Caki2 (cell line): ENCODE results near the gene GLIS1. TPM values are rescaled to one million over a fixed set of nuclear protein-coding genes. Genes with fewer than 3 reads are reported as not detected.

Experiments
- DNase-seq: peaks from one replicate; pipeline ENCODE4 v3.0.0-alpha.2; 2015; ENCODE audit warnings: low read depth
- in situ Hi-C: cut with HindIII; loops from 2 replicates; pipeline ENCODE4 v1.10.0; 2016; ENCODE audit warnings: low sequenced_read_pairs, low pct_unique_long_range_greater_than_20kb, mixed read lengths
- total RNA-seq: library from RNA; depleted of rRNA; stranded (reverse); fragments of >200 nt; shearing (Covaris generic); gene quantifications from 2 replicates; pipeline ENCODE4 v1.2.3, GENCODE V29; 2014; ENCODE audit warnings: low replicate concordance

The GLIS1 gene
- total RNA-seq, 1 experiment from 2014 or later = 0.03 TPM

DNA sequence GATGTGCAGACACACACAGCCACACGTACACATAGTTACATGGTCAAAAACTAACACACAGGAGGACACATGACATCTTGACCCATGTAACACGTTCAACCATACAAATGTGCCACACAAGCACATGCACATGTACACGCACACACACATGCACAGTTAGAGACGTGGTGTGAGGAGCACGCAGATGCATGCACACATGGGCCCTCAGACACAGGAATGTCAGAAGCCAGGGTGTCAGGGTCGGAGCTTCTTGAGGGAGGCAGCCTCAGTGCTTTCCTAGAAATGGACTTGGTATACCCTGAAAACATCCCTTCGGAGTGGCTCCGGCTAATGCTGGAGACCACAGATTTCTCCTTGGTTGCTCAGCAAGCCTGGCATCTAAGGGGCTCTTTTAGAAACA lies 165.4 kb downstream of the GLIS1 start:
- no peak for DNase-seq
- in situ Hi-C loops = no loop called here

DNA sequence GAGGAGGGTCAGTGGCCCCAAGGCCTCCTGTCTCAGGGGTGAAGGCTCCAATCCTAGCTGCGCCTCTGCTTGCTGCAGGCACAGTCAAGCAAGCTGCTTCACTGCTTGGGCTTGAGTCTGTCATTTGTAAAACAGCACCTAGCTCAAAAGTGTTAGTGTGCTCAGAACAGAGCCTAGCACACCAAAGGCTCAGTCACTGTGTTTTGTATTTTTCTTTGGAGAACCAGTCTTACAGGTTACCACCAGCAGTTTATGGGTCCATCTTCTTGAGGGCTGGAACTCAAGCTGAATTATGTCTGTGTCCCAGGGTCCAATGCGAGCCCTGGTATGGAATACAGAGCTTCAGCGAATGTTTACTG lies 166.2 kb downstream of the GLIS1 start:
- DNase-seq = no peak
- in situ Hi-C loops = no loop called here

DNA sequence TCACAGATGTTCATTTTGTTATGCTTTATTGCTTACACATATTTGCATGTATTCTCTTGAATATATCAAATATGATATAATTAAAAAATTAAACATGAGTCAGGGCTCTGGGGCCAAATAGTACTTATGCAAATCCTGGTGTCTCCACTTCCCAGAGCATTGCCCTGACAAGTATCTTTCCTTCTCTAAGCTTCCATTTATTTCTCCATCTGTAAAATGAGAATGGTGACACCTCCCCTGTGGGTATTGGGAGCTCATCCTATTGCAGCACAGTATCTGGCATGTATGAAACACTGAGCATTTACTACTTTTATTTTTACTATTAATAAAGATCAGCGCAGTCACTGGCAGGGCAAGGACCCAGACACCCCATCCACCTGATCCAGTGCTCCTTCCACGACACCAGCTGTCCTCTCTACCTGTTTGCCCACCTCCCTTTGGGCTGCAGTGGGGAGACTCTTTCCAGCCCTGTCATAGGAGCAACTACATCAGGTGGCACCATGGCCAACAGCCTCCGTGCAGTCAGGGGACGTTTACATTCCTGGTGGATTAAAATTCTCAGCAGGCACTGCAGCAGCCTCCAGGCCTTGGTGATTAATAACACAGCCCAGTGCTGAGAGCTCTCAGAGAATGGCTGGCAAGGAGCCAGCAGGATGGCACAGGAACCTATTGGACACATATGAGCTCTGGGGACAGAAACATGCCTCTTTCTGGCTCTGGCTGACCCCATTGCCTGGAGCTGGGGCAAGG lies 166.7 kb downstream of the GLIS1 start:
- in situ Hi-C loops = no loop called here
- DNase-seq = peak; percentile 61

DNA sequence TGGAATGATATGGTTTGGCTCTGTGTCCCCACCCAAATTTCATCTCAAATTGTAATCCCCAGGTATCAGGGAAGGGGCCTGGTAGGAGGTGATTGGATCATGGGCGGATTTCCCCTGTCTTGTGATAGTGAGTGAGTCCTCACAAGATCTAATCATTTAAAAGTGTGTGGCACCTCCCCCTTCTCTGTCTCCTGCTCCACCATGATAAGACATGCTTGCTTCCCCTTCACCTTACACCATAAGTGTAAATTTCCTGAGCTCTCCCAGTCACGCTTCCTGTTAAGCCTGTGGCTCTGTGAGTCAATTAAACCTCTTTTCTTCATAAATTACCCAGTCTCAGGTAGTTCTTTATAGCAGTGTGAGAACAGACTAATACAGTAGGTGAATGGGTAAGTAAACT lies 170.4 kb downstream of the GLIS1 start:
- in situ Hi-C loops = no loop called here
- DNase-seq = no peak

DNA sequence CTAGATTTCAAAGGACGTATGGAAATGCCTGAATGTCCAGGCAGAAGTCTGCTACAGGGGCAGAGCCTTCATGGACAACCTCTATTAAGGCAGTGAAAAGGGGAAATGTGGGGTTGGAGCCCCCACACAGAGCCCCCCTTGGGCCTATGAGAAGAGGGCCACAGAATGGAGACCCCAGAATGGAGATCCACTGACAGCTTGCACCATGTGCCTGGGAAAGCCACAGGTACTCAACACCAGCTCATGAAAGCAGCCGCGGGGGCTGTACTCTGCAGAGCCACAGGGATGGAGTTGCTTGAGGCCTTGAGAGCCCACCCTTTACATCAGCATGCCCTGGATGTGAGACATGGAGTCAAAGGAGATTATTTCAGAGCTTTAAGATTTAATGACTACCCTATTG lies 171.1 kb downstream of the GLIS1 start:
- DNase-seq = no peak
- in situ Hi-C loops = no loop called here

DNA sequence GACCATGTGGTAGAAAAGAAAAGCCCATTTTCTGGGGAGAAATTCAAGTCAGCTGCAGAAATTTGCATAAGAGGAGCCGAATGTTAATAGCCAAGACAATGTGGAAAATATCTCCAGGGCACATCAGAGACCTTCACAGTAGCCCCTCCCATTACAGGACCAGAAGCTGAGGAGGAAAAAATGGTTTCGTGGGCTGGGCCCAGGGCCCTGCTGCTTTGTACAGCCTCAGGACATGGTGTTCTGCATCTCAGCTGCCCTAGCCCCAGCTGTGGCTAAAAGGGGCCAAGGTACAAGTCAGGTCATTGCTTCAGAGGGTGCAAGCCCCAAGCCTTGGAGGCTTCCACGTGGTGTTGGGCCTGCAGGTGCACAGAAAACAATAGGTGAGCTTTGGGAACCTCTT lies 171.5 kb downstream of the GLIS1 start:
- DNase-seq = no peak
- in situ Hi-C loops = no loop called here

DNA sequence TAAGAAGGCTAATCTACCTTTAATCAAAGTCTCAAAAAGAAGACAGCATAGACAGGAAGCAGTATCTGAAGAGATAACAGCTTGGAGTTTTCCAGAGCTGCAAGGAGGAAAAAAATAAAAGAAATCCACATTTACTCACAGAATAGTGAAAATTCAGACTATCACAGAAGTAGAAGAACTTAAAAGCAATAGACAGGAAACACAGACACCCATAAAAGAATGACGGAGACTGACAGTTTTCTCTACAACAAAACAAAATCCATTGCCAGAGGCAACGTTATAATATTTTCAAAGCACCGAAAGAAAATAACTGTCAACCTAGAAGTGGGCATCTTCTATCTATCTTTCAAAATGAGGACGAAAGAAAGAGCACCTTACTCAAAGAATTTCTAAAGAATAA lies 175.4 kb downstream of the GLIS1 start:
- in situ Hi-C loops = no loop called here
- DNase-seq = no peak

DNA sequence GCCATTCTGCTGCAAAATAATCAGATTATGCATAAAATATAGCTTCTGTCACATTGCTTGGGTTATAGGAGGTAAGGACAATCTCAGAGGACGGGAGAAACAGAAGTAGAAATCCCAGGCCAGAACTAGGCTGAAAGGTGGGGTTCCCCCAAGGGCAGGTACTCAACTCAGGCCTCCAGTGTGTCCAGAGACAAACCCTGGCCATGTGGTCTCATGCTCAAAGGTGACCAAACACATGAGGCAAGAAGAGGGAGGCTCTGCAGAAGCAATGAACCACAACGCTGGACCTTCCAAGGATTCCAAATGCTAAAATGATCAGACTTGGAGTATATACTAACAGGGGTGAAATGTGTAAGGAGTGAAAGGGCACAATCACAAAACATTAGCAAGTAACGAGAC lies 176.0 kb downstream of the GLIS1 start:
- in situ Hi-C loops = no loop called here

DNA sequence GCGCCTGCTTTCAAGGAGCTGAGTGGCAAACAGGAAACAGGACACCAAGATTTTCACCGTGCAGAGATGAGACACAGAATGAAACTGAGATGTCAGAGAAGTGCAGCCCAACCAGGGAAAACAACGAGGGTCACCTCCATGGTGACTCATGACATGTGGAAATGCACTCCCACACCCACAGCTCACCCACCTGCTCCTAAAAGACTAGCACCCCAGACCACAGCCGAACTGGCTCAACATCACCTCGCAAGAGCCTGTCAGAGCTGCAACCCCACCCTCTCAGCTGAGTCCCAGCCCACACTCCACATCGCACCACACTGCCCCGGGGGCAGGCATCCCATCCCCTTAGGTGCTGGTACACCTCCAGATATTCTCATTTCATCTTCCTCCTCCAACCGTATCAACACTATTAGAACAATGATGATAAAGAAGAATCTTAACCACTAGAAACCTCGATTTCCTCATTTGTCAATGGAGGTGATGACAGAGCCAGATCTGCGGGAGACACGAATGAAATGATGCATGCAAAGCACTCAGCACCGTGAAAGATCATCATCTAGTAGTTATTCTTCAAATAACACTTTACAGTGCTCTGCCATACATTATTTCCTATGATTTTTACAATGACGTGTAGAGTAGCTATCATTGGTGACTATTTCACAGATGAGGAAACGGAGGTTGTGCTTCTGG lies 176.5 kb downstream of the GLIS1 start:
- in situ Hi-C loops = no loop called here
- no peak for DNase-seq

More for the DNA sequence above, 176.0 kb downstream of the GLIS1 start:
- DNase-seq = no peak

DNA sequence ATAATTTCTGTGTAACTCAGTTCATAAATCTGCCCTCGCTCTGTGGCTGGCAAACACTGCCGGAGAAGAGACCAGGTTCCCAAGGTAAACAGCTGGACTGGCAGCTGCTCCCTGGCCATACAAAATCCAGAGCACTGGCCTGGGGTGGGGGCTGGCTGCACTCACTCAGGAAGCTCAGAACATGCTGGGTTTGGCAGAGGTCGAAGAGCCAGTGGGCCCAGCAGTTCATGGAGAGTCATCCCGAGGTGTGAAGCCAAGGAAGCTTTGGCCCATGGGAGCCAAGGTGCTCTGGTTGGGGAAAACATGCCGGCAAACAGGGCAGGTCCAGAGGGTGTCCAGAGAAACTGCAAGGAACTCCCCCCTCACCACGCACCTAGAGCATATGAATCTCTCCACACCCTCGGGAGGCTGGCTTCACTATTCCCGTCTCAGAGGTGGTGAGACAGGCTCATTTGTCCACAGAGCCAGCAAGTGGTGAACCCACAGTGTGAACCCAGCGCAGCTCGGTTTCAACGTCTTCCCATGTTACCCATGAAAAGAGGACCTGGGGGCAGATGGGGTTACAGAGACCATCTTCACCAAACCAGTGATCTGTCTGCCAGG lies 177.4 kb downstream of the GLIS1 start:
- in situ Hi-C loops = no loop called here
- DNase-seq = no peak

DNA sequence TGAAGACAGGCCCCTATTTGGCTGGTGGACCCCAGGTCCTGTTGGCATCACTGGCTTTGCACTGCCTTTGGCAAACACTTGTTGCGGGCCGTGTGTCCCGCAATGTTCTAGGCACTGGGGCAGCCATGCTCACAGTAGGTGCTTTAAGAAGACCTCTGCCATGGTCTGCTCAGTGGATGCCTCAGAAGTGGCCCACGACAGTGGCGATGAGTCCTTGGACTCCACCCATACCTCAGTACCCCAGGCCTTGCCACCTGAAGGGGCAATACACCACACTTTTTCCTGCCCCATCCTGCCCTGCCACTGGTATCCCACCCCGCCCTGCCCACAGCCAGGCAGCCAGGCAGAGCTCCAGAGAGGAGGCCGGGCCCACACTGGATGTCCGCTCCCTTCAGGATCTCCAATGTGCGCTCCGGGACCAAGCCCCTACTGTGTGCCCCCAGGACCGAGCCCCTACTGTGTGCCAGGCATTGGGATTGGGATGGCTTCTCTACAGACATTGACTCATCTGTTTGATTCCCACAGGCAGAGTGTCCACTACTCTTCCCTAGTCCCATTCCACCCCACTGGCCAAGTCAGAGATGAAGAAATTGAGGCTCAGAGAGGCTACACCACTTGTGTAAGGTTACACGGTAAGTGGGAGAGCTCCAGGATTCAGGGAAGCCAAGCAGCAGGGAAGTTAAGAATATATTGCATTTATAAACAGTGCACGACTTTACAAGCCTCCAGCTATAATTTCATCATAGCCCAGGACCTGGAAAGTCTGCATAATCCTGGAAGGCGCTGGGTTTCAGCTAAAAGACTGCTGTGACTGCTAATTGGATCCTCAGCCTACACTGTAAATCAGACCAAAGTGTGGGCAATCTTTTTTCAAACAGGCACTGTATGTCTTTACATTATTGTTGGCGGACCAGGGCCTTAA lies 178.1 kb downstream of the GLIS1 start:
- no peak for DNase-seq
- in situ Hi-C loops = no loop called here

DNA sequence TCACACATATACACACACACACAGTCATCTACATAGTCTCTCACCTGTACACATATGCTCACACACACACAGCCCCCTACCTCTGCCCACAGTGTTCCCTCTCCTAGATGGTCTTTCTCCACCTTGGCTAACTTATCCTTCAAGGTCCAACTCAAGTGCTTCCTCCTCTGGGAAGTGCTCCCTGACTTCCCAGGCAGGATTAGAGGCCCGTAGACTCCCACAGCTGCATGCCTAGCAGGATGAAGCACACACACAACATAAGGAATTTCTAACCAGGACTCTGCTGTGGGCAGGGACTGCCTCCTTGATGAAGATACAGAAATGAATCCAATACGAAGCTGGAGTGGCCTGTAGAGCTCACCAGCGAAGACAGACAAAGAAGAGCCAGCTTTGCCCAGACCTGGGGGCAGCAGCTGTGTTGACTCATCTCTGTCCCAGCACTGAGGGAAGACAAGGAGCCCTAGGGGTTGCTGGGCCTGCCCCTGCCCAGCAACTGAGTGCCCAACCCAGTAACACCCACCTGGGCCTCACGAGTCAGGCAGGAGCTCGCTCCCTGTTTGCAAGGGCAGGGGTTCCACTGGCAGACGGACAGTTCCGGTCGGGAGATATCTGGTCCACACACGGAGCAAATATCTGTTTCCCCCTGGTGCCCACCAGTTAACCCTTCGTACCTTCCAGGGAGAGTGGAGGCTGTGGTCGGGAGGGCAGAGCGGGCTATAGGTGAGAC lies 178.9 kb downstream of the GLIS1 start:
- no peak for DNase-seq
- in situ Hi-C loops = no loop called here

DNA sequence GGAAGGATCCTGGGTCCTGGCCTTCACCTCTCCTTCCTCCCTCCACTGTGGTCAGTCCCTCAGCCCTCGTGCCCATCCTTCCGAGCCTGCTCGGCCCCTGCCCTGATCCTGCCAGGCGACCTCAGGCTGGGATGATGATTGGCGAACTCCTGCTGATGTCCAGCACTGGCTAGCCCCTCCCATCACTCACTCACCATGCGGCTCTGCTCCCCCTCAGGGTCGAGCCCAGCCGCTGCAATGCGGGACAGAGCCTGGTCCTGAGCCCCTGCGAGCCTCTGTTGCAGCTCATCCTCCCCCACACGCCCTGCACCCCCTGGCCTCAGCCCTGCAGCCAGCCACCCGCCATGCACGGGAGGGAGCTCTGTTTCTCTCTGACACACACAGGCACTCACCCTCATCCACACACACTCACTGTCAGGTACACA lies 179.6 kb downstream of the GLIS1 start:
- in situ Hi-C loops = no loop called here
- no peak for DNase-seq

DNA sequence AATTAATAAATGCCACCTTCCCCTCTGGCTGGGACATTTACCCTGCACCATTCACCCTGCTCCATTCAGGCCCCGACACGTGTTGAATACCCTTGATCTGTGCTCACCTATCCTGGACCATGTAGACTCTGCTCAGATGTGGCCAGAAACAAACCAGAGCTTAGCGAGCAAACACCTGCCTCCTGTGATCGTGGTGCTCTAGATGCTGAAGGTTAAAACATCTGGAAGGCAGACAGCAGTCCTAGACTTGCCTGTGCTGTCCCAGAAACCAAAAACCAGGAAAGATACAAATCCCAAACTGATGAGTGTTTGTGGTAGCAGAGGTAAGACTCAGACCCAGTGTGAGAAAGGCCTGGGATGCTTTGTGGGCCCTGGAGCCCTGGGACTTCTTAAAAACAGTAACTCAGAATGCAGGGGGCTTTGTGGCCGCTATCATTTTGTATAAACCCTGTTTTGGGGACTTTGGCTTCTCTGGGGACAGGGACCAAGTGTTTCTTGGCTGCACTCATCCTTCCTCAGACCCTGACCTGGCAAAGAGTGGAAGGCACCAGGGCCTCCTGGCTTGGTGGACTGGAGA lies 180.1 kb downstream of the GLIS1 start:
- in situ Hi-C loops = no loop called here
- DNase-seq = no peak

DNA sequence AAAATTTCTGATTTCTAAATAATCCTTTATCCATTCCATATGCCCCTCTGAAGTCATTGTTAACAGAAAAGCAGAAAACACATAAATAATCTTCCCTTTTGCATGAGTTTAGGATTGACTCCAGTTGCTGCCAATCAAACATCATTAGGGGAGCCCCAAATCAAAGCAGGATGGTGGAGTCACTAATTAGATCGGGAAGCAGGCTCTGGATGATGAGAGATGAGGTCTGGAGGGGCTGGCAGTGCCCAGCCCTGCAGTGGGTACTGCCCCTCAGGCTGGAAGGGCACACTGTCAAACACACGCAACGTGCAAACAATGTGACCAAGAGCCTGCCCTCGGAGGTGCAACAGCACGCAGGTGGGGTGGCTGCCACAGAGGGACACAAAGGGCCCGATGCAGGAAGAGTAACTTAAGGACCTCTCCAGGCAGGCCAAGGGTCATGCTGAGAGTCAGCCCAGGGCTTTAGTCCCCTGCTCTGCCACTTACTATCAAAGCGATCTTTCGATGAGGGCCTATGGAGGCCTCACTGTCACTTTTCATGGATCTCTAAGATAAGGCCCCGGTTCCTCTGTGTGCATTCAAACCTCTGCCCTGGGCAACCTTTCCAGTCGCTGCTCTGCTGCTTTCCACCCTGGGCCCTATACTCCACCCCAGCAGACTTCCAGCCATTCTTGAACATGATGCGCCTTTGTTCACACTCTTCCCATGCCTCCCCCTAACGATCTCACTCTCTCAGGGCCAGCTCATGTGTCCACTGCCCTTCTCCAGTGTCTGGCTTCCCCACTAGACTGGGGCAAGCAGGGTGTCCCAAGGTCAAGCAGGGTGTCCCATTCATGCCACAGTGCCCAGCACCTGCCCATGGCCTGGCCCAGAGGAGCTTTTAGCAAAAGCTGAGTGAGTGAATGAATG lies 180.9 kb downstream of the GLIS1 start:
- no peak for DNase-seq
- in situ Hi-C loops = no loop called here

DNA sequence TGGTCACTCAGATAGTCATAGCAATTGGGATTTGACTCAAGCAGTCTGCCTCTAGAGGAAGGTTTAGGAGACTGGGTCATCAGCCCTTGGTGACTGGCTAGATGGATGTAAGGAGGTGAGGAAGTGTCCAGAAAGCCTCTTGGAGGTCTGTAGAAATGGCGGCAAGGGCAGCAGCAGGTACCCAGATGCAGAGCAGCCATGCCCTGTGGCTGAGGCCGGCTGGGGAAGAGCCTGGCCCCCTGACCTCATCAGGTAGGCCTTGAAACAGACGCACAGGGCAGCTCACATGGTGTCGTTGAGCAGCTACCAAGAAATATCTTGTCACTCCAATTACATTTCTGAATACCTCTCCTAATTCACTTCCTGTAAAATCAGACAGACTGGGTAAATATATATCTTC lies 181.6 kb downstream of the GLIS1 start:
- DNase-seq = no peak
- in situ Hi-C loops = no loop called here
